GM23248 (cell line): ENCODE data around the gene PRKAA1.

Experiments
- EZH2 ChIP-seq: fragments of 200-600 bp; sonication (generic); IDR thresholded peaks from 2 replicates; pipeline ENCODE4 v1.6.1; 2018; ENCODE audit warnings: antibody characterized with exemption, mild to moderate bottlenecking; ENCODE audit not compliant: insufficient read depth, poor library complexity, severe bottlenecking
- EZH2phosphoT487 ChIP-seq: fragments of 200-600 bp; sonication (generic); IDR thresholded peaks from 2 replicates; pipeline ENCODE4 v1.6.1; 2018; ENCODE audit warnings: antibody characterized with exemption, moderate library complexity, mild to moderate bottlenecking, low read depth; ENCODE audit not compliant: insufficient read depth

- TF ChIP-seq EZH2: no peak
- no peak for TF ChIP-seq EZH2phosphoT487
Observed at GRCh38 chr5:40847525-40847924, 49.4 kb upstream of the PRKAA1 start.
